CD14-positive monocyte (primary cell): ENCODE data around the gene KSR1. TPM values are rescaled to one million over a fixed set of nuclear protein-coding genes. Genes with fewer than 3 reads are reported as not detected.

Experiments used
- DNase-seq, 3 donors: peaks; one replicate each; pipeline ENCODE4 v3.0.0-alpha.2; 2011 to 2022
- H2AFZ ChIP-seq: 2 replicates; pipeline ENCODE4 v1.6.0; 2012; ENCODE audit warnings: mild to moderate bottlenecking, low read depth, low read length, inconsistent platforms; ENCODE audit not compliant: insufficient read depth, poor library complexity, severe bottlenecking
- H3K27ac ChIP-seq, 2 donors: 1 replicate in 1 of 2; 2 replicates in 1 of 2; pipeline ENCODE4 v1.5.1; 2012 to 2013; ENCODE audit warnings: low read length in 2 of 2, control low read depth in 1 of 2, inconsistent platforms in 1 of 2, low read depth in 1 of 2, mild to moderate bottlenecking in 1 of 2
- H3K27me3 ChIP-seq, 2 donors: one replicate each; pipeline versions ENCODE4 v1.6.0 to v1.6.1; 2011 to 2013; ENCODE audit warnings: low read length in 2 of 2; ENCODE audit not compliant: control insufficient read depth in 2 of 2, insufficient read depth in 2 of 2
- H3K36me3 ChIP-seq, 2 donors: replicated peaks in 1 of 2; 1 replicate in 1 of 2; 2 replicates in 1 of 2; pipeline versions ENCODE4 v1.5.1 to v1.6.1; 2012 to 2013; ENCODE audit warnings: low read length in 2 of 2, control low read depth in 1 of 2, inconsistent platforms in 1 of 2, mild to moderate bottlenecking in 1 of 2; ENCODE audit not compliant: insufficient read depth in 2 of 2, control insufficient read depth in 1 of 2
- H3K4me1 ChIP-seq, 2 donors: 1 replicate in 1 of 2; 2 replicates in 1 of 2; pipeline versions ENCODE4 v1.5.1 to v1.6.1; 2012 to 2013; ENCODE audit warnings: low read length in 2 of 2, control low read depth in 1 of 2, inconsistent platforms in 1 of 2, mild to moderate bottlenecking in 1 of 2, moderate library complexity in 1 of 2; ENCODE audit not compliant: insufficient read depth in 2 of 2, control insufficient read depth in 1 of 2
- H3K4me2 ChIP-seq: replicated peaks from 2 replicates; pipeline ENCODE3; 2012; ENCODE audit warnings: low read length, moderate library complexity, mild to moderate bottlenecking; ENCODE audit not compliant: poor library complexity, severe bottlenecking; ENCODE audit errors: extremely low read depth
- H3K4me3 ChIP-seq, 3 experiments: fragments of 200-600 bp in 1 of 3; sonication (generic) in 1 of 3; replicated peaks in 1 of 3; 1 replicate in 2 of 3; 2 replicates in 1 of 3; pipeline ENCODE4 v1.5.1; 2011 to 2013; ENCODE audit warnings: low read length in 3 of 3, mild to moderate bottlenecking in 3 of 3, control low read depth in 2 of 3, low read depth in 2 of 3, inconsistent platforms in 1 of 3, moderate library complexity in 1 of 3
- H3K79me2 ChIP-seq: 2 replicates; pipeline ENCODE4 v1.6.0; 2012; ENCODE audit warnings: mild to moderate bottlenecking, control low read depth, inconsistent platforms, low read length, moderate library complexity; ENCODE audit not compliant: insufficient read depth
- H3K9ac ChIP-seq: 2 replicates; pipeline ENCODE4 v1.6.0; 2017; ENCODE audit warnings: low read length, mild to moderate bottlenecking; ENCODE audit not compliant: insufficient read depth, poor library complexity, severe bottlenecking
- H3K9me3 ChIP-seq, 2 donors: replicated peaks in 1 of 2; 1 replicate in 1 of 2; 2 replicates in 1 of 2; pipeline versions ENCODE4 v1.5.1 to v1.6.1; 2012 to 2013; ENCODE audit warnings: low read length in 2 of 2, control low read depth in 1 of 2; ENCODE audit not compliant: control insufficient read depth in 1 of 2, insufficient read depth in 1 of 2
- H4K20me1 ChIP-seq: 2 replicates; pipeline ENCODE4 v1.6.0; 2012; ENCODE audit warnings: mild to moderate bottlenecking, low read length, control low read depth, moderate library complexity; ENCODE audit not compliant: insufficient read depth
- H3K27ac Mint-ChIP-seq, 7 donors: one replicate each; pipeline ENCODE4 v1.8.0; 2020; ENCODE audit warnings: mild to moderate bottlenecking in 7 of 7, mixed read lengths in 7 of 7, moderate library complexity in 6 of 7, inconsistent platforms in 2 of 7
- H3K27me3 Mint-ChIP-seq, 3 donors: one replicate each; pipeline ENCODE4 v1.8.0; 2021 to 2022; ENCODE audit warnings: low read depth in 3 of 3, mild to moderate bottlenecking in 3 of 3, mixed read lengths in 3 of 3, moderate library complexity in 3 of 3, inconsistent platforms in 1 of 3
- H3K36me3 Mint-ChIP-seq, 2 donors: one replicate each; pipeline ENCODE4 v1.8.0; 2020; ENCODE audit warnings: mixed read lengths in 2 of 2, inconsistent platforms in 1 of 2, mild to moderate bottlenecking in 1 of 2
- H3K4me1 Mint-ChIP-seq: one replicate; pipeline ENCODE4 v1.8.0; 2020; ENCODE audit warnings: mild to moderate bottlenecking, mixed read lengths
- H3K4me3 Mint-ChIP-seq, 2 donors: one replicate each; pipeline ENCODE4 v1.8.0; 2020; ENCODE audit warnings: mild to moderate bottlenecking in 2 of 2, mixed read lengths in 2 of 2, moderate library complexity in 1 of 2
- H3K9me3 Mint-ChIP-seq, 7 donors: one replicate each; pipeline ENCODE4 v1.8.0; 2020 to 2022; ENCODE audit warnings: mixed read lengths in 7 of 7, mild to moderate bottlenecking in 6 of 7, moderate library complexity in 6 of 7, inconsistent platforms in 2 of 7
- CTCF ChIP-seq: fragments of 200-600 bp; IDR thresholded peaks from one replicate; pipeline ENCODE4 v1.8.0; 2022; ENCODE audit warnings: antibody characterized with exemption, mild to moderate bottlenecking
- WGBS: methylation state at CpG from one replicate; pipeline ENCODE4 v1.1.5; 2013; ENCODE audit warnings: missing lambda C conversion rate; ENCODE audit not compliant: insufficient coverage; 5-methylcytosine and 5-hydroxymethylcytosine counted together
- intact Hi-C, 2 donors: fragments of 100-400 bp; cut with micrococcal nuclease; formaldehyde crosslinking; loops; one replicate each; pipeline versions ENCODE4 v1.15.0 to v1.15.1; 2023
- polyA plus RNA-seq, 3 donors: library from polyadenylated mRNA; depleted of rRNA in 1 of 3; unstranded in 2 of 3; stranded (reverse) in 1 of 3; fragments of 300-500 nt in 2 of 3; fragments of >200 nt in 1 of 3; fragmentation: Illumina TruSeq in 2 of 3; gene quantifications; 1 replicate in 2 of 3; 2 replicates in 1 of 3; pipeline ENCODE4 v1.2.3, GENCODE V29; 2012 to 2021

KSR1 gene
- polyA plus RNA-seq, 3 donors = 1.2 to 111 (median 4.2) TPM

GRCh38 chr17:27581016-27581415 is 124.8 kb downstream of the KSR1 start:
- H3K4me1 ChIP-seq = peaks cover 7 to 14% of the 10 kb centered on the region in 2 donors
- H3K27ac ChIP-seq = no peak overlapping the region
- H3K27me3 ChIP-seq = no peaks in the 10 kb centered on the region
- no peak overlapping the region for H3K4me3 ChIP-seq
- peaks cover 83% of the 10 kb centered on the region for H4K20me1 ChIP-seq
- no peaks in the 10 kb centered on the region for H3K27me3 Mint-ChIP-seq
- TF ChIP-seq CTCF = no peak
- H3K9me3 ChIP-seq = no peaks in the 10 kb centered on the region
- no CpG with 5 or more reads among the region's 6 CpGs for WGBS
- H3K36me3 Mint-ChIP-seq = peaks cover 64 to 76% of the 10 kb centered on the region in 2 donors
- no peak overlapping the region for H3K4me2 ChIP-seq
- DNase-seq = no peak
- H3K27ac Mint-ChIP-seq = peak overlapping the region in 3 of 7 donors; percentile 2 to 27 (median 21)
- peaks cover 43 to 64% of the 10 kb centered on the region in 2 donors for H3K36me3 ChIP-seq
- H3K79me2 ChIP-seq = peaks cover 3% of the 10 kb centered on the region
- no peak overlapping the region for H2AFZ ChIP-seq
- intact Hi-C loops = no loop called here
- peaks cover 19% of the 10 kb centered on the region for H3K4me1 Mint-ChIP-seq
- no peak overlapping the region for H3K9ac ChIP-seq
- H3K9me3 Mint-ChIP-seq = no peaks in the 10 kb centered on the region
- no peak overlapping the region for H3K4me3 Mint-ChIP-seq

GRCh38 chr17:27582696-27583095 is 126.4 kb downstream of the KSR1 start:
- Mint-ChIP-seq H3K4me1 (peaks cover 19% of the 10 kb centered on the region), H3K36me3 (peaks cover 68 to 81% of the 10 kb centered on the region in 2 donors), H3K9me3 (no peaks in the 10 kb centered on the region), H3K27ac (peak overlapping the region in 1 of 7 donors; percentile 42), H3K27me3 (no peaks in the 10 kb centered on the region), H3K4me3 (no peak overlapping the region)
- Histone ChIP-seq H3K4me2 (no peak overlapping the region), H2AFZ (no peak overlapping the region), H4K20me1 (peaks cover 74% of the 10 kb centered on the region), H3K4me1 (peaks cover 7 to 14% of the 10 kb centered on the region in 2 donors), H3K9ac (no peak overlapping the region), H3K27me3 (no peaks in the 10 kb centered on the region), H3K36me3 (peaks cover 49 to 75% of the 10 kb centered on the region in 2 donors), H3K79me2 (peaks cover 3% of the 10 kb centered on the region), H3K4me3 (no peak overlapping the region), H3K27ac (no peak overlapping the region), H3K9me3 (no peaks in the 10 kb centered on the region)
- intact Hi-C loops = no loop called here
- DNase-seq = no peak
- 96% methylated on average over 12 of the region's 18 CpGs for WGBS
- no peak for TF ChIP-seq CTCF
